Inflammatory macrophage treated with lipopolysaccharide for 1 hour (primary cell): Measurements from ENCODE around the gene FAM13B.

ENCODE experiments used
- DNase-seq, 2 donors: peaks; one replicate each; pipeline ENCODE4 v3.0.0-alpha.2; 2020 to 2022

FAM13B gene

DNA sequence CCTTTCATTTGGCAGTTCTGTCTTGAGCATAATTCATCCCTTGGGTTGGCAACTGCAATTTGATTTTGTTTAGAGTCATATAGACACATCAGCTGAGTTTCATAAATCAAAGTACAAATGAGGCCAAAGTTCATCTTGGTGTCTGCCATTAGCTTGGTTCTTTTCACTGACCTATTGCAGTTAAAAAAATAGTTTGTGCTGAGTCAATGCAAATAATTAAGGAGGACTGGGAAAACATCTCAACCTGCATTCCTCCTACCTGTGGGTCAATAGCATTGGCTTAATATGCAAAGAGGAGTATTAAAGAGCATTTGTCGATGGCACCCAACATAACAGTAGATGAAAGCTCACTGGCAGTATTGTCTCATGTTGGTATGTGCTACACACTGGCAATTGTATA, 142.0 kb downstream of the FAM13B start:
- no peak for DNase-seq

DNA sequence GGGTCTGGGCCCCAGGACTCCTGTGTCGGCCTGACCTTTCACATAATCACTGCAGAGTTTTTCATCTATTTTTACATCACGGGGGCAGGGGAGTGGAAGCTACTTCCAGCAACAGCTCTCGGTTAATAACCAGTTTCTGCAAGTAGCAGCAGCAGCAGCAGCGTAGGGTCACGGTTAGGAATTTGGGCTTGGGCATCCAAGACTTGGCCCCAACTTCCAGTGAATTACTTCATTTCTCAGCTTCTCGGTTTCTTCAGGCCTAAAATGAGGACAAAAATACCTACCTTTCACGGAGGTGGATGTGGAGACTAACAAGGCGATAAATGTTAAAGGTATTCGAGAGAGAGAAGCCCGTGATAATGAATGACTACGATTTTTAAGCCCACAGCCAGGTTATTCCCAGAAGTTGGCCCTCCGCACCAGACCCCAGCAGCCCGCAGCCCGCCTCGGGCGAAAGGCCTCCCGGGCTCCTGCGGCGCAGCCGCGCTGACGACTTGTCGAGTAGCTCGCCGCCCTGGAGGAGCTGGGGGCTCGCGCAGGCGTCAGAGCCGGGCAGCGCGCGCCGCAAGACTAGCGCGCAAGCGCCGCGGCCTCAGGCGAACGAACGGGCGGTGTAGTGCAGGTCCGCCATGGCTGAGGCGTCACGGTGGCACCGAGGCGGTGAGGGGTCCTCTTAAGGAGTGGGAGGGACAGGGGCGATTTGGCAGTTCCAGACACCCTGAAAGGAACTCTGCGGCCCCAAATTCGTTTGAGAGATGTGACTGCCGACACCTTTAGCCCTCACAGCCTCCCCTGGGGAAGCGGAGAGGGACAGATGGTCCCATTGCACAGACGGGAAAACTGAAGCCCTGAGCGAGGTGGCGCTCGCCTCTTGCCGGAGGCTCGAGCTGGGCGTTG, 143.8 kb downstream of the FAM13B start, which contains the start of gene PKD2L2:
TSS of gene PKD2L2 (plus strand) at position 595 of the 897 bp plus-strand sequence. CDS start at position 630, 35 bp downstream.
- DNase-seq, result peak; percentile 75 to 77

DNA sequence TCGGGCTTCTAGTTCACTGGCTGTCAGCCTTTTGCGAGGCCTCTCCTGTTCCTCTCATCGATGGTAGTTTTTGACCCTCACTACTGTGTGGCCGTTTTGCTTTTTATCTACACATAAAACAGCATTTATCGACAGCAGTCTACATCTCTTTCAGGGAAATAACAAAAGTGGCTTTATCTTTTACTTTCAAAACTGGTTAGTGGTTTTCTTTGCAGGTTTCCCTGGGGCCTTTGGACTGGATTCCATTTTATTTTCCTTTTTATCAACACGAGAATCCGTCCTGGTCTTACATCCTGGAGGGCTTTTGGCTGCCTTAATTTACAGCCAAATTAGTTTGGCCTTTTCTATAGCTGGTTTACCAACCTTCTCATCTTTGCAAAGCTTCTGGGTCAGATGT, 144.4 kb downstream of the FAM13B start:
- DNase-seq, result no peak
